A673 (cell line): ENCODE measurements around the gene USP15.

ENCODE experiments used
- EZH2 ChIP-seq: fragments of 200-600 bp; sonication (generic); IDR thresholded peaks from 2 replicates; pipeline ENCODE4 v1.6.1; 2017; ENCODE audit warnings: borderline replicate concordance, low read depth, mild to moderate bottlenecking, mixed read lengths, antibody characterized with exemption, low read length; ENCODE audit not compliant: poor library complexity, severe bottlenecking
- TF ChIP-seq, protein P1 (sequence below): fragments of 300-800, 200-600 bp; sonication (generic); conservative IDR thresholded peaks from 2 replicates; pipeline ENCODE4 v1.5.1; 2017; ENCODE audit warnings: low read depth, mild to moderate bottlenecking, antibody characterized with exemption, low read length, moderate library complexity, mixed read lengths

DNA sequence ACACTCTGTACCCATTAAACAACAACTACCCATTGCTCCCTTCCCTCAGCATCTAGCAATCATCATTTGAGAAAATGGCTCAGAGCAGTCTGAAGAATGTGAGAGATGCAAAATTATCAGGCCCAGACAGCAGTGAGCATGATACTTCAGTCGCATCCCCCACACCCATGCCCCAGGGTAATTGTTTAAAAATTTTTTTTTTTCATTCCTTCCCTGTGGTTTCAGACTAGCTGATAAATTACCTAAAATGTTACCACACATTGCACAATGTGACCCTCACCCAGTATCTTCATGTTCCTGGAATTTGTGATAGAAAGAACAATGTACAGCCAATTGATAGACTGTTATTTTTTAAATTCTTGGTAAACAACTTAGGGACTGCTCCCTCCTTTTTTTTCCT, 11.3 kb upstream of the USP15 start:
- TF ChIP-seq, protein P1, sequence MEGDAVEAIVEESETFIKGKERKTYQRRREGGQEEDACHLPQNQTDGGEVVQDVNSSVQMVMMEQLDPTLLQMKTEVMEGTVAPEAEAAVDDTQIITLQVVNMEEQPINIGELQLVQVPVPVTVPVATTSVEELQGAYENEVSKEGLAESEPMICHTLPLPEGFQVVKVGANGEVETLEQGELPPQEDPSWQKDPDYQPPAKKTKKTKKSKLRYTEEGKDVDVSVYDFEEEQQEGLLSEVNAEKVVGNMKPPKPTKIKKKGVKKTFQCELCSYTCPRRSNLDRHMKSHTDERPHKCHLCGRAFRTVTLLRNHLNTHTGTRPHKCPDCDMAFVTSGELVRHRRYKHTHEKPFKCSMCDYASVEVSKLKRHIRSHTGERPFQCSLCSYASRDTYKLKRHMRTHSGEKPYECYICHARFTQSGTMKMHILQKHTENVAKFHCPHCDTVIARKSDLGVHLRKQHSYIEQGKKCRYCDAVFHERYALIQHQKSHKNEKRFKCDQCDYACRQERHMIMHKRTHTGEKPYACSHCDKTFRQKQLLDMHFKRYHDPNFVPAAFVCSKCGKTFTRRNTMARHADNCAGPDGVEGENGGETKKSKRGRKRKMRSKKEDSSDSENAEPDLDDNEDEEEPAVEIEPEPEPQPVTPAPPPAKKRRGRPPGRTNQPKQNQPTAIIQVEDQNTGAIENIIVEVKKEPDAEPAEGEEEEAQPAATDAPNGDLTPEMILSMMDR = no peak
- no peak for TF ChIP-seq EZH2
